Subcutaneous adipose tissue (tissue), 4 donors: ENCODE data around the gene PLIN1. TPM values are rescaled to one million over a fixed set of nuclear protein-coding genes. Genes with fewer than 3 reads are reported as not detected.

Source experiments
- total RNA-seq, 4 donors: library from RNA; depleted of rRNA; stranded (reverse); fragments of >200 nt; gene quantifications; one replicate each; pipeline ENCODE4 v1.1.0, GENCODE V29; 2016
- TF ChIP-seq, protein P1 (sequence below): fragments of 450-650 bp; IDR thresholded peaks from one replicate; pipeline ENCODE4 v1.5.1; 2016; ENCODE audit warnings: low read depth, mild to moderate bottlenecking, control low read depth, antibody characterized with exemption, moderate library complexity

The PLIN1 gene
- total RNA-seq, 4 donors from 2014 or later: 722 to 3,387 (median 1,779) TPM

DNA sequence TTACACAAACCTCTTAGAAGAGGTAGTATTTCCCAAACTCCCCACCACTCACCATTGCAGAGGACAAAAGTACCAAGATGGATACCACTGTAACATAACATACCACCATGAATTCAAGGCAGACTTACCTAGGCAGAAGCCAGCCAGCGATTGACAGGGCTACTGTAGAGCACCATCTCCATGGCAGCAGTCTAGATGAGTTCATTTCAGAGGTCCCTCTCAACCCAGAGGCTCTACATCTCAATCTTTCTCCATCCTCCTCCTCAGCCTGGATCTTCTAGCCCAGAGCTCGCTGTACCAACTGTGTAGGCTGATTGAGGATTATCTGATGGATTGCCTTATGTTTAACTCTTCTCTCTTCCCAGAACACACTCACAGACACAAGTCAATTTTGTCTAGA, 2.0 kb upstream of the PLIN1 start:
- TF ChIP-seq, protein P1, sequence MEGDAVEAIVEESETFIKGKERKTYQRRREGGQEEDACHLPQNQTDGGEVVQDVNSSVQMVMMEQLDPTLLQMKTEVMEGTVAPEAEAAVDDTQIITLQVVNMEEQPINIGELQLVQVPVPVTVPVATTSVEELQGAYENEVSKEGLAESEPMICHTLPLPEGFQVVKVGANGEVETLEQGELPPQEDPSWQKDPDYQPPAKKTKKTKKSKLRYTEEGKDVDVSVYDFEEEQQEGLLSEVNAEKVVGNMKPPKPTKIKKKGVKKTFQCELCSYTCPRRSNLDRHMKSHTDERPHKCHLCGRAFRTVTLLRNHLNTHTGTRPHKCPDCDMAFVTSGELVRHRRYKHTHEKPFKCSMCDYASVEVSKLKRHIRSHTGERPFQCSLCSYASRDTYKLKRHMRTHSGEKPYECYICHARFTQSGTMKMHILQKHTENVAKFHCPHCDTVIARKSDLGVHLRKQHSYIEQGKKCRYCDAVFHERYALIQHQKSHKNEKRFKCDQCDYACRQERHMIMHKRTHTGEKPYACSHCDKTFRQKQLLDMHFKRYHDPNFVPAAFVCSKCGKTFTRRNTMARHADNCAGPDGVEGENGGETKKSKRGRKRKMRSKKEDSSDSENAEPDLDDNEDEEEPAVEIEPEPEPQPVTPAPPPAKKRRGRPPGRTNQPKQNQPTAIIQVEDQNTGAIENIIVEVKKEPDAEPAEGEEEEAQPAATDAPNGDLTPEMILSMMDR: no peak

- TF ChIP-seq, protein P1: no peak
Observed at GRCh38 chr15:89680282-89680873, 1.2 kb upstream of the PLIN1 start.

GRCh38 chr15:89677381-89677780, 1.8 kb downstream of the PLIN1 start:
- TF ChIP-seq, protein P1: no peak

- TF ChIP-seq, protein P1: no peak
Observed at GRCh38 chr15:89675606-89676005, 3.6 kb downstream of the PLIN1 start.

DNA sequence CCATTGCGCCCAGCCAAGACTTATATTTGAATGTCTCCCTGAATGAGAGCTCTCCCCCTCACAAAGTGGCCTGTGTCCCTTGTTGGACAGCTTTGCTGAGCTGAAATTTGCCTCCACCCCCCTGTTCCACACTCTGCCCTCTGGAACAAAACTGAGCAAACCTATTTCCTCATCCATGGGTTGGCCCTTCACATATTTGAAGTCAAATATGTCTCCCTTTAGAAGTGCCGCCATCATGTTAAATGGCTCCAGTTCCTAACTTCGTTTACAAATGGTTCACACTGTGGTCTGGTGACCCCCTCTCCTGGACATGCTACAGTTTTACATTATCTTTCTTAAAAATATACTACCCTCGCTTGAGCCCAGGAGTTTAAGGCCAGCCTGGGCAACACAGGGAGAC, 4.6 kb downstream of the PLIN1 start:
- TF ChIP-seq, protein P1: no peak

- TF ChIP-seq, protein P1: no peak
Observed at GRCh38 chr15:89673165-89673512, 6.0 kb downstream of the PLIN1 start.

DNA sequence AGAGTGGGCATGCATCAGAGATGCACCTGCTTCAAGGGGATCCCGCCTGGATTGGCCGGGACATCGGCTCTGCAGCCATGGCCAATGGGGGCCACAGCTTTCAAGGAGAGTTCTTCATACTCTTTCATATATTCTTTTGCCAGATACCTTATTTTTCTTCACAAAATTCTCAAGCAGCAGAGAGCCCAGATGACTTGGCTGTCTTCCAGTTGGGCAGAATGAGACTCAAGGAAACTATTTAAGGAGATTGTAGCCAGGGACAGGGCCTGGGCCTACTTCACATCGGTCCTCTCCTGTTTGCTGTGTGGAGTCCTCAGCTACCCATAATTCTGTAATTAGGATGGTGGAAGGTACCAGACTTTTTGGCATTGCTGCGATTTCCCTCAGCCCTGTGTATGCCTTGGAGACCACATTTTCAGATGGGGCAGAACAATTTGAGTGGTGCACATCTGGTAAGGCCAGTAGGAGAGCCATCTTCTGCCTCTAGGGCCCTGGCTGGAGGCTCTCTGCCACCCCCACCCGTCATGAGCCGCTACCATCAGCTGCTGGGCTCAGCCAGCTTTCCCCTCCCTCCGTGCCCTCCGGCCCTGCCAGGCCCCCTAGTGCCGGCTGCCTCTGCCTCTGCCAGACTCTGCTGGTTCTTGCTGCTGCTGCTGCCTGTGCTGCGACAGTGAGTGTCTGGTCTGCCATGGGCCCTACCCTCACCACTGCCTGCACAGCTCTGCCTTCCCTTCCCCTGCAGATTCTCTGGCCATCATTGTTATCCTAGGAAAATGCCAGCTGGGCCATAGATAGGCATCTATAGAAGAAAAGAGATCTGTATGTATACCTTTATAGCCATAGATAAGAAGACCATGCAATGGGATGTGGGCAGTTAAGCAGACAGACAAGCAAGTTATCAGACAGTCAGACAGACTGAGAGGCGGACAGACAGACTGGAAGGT, 6.7 kb downstream of the PLIN1 start:
- TF ChIP-seq, protein P1: no peak
